HFFc6 (cell line): ENCODE results near the gene SRPX2. TPM values are rescaled to one million over a fixed set of nuclear protein-coding genes. Genes with fewer than 3 reads are reported as not detected.
A peak's percentile ranks its signal among the peaks of the same experiment; 100 is the strongest.

Experiments used
- DNase-seq: peaks from one replicate; pipeline ENCODE4 v3.0.0-alpha.2; 2018
- H3K27ac Mint-ChIP-seq: 2 replicates; pipeline ENCODE4 v1.8.0; 2020; ENCODE audit warnings: mild to moderate bottlenecking, mixed read lengths
- H3K27me3 Mint-ChIP-seq: 2 replicates; pipeline ENCODE4 v1.8.0; 2021; ENCODE audit warnings: mild to moderate bottlenecking, moderate library complexity, mixed read lengths; ENCODE audit not compliant: insufficient read depth
- H3K36me3 Mint-ChIP-seq: 2 replicates; pipeline ENCODE4 v1.8.0; 2021; ENCODE audit warnings: low read depth, mixed read lengths
- H3K4me1 Mint-ChIP-seq: 2 replicates; pipeline ENCODE4 v1.8.0; 2020; ENCODE audit warnings: low read depth, mixed read lengths
- H3K4me3 Mint-ChIP-seq: 2 replicates; pipeline ENCODE4 v1.8.0; 2020; ENCODE audit warnings: mild to moderate bottlenecking, moderate library complexity, mixed read lengths
- H3K9me3 Mint-ChIP-seq: 2 replicates; pipeline ENCODE4 v1.8.0; 2020; ENCODE audit warnings: mild to moderate bottlenecking, mixed read lengths
- long read RNA-seq: library from polyadenylated mRNA; unstranded; transcript quantifications from one replicate; pipeline ENCODE4 v2.0.0, GENCODE V29; 2019
- total RNA-seq, 6 experiments: library from RNA; stranded (reverse); fragmentation: NEBNext Ultra II Directional; extraction: Animal tissue kit (Norgen Biotek cat#: 25700); gene quantifications; 2 replicates in 1 of 6; 3 replicates in 5 of 6; pipeline ENCODE4 v1.2.3, GENCODE V29; 2021
- TF ChIP-seq, protein P1 (sequence below): fragments of 200-600 bp; sonication (generic); IDR thresholded peaks from 2 replicates; pipeline ENCODE4 v1.5.0; 2021; ENCODE audit warnings: antibody characterized with exemption, mild to moderate bottlenecking

SRPX2 gene, protein sequence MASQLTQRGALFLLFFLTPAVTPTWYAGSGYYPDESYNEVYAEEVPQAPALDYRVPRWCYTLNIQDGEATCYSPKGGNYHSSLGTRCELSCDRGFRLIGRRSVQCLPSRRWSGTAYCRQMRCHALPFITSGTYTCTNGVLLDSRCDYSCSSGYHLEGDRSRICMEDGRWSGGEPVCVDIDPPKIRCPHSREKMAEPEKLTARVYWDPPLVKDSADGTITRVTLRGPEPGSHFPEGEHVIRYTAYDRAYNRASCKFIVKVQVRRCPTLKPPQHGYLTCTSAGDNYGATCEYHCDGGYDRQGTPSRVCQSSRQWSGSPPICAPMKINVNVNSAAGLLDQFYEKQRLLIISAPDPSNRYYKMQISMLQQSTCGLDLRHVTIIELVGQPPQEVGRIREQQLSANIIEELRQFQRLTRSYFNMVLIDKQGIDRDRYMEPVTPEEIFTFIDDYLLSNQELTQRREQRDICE
- 10 to 100 TPM; 16.8 to 32.0 (median 23.7) TPM for total RNA-seq
- long read RNA-seq, full-length matches to known transcripts: 21 of 22 reads
- long read RNA-seq, partial matches to known transcripts: 0 of 22 reads
- long read RNA-seq, other reads (novel, unspliced or antisense): 1 of 22 reads

DNA sequence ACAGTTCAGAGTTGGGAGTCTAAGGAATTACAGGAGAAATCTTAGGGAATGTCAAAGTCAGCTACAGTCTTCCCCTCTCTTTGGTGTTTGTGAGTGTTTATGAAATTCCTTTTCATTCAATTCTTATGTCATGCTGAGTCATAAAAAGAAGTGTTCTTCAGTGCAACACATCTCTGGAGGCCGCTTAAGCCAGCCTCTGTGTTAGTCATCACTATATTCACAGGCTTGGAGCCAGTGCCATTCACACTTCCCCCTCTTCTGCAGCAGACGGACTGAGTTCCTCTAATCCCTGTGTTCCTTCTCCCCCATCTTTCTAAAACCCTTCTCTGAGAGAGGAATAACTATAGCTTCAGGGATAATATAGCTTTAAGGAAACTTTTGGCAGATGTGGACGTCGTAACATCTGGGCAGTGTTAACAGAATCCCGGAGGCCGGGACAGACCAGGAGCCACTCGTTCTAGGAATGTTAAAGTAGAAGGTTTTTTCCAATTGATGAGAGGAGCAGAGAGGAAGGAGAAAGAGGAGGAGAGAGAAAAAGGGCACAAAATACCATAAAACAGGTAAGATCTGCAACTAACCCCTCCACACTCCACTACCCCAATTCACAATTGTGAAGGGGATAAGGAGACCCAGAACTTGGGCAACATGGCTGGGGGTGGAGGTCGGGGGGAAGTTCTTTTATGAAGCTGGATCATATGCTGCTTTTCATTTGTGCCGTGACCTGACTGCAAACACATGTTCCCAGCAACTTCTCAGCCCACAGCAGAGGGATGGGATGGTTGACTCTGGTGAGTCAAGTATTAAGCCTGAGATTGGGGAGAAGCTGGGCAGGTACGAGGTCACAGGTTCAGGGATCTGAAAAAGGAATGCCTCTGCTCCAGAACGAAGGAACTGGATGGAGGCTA lies at the start of gene SRPX2:
TSS of gene SRPX2 (plus strand) at position 244 of the 905 bp plus-strand sequence. CDS start 2,124 bp downstream, outside the sequence.
- Mint-ChIP-seq H3K4me1 (peaks cover 70% of the 10 kb centered on the region), H3K9me3 (no peaks in the 10 kb centered on the region), H3K27me3 (peaks cover 1% of the 10 kb centered on the region), H3K4me3 (peak within 1 kb of the TSS; percentile 91), H3K36me3 (no peaks in the 10 kb centered on the region), H3K27ac (peak within 1 kb of the TSS; percentile 91)
- peak; percentile 87 for DNase-seq
- TF ChIP-seq, protein P1, sequence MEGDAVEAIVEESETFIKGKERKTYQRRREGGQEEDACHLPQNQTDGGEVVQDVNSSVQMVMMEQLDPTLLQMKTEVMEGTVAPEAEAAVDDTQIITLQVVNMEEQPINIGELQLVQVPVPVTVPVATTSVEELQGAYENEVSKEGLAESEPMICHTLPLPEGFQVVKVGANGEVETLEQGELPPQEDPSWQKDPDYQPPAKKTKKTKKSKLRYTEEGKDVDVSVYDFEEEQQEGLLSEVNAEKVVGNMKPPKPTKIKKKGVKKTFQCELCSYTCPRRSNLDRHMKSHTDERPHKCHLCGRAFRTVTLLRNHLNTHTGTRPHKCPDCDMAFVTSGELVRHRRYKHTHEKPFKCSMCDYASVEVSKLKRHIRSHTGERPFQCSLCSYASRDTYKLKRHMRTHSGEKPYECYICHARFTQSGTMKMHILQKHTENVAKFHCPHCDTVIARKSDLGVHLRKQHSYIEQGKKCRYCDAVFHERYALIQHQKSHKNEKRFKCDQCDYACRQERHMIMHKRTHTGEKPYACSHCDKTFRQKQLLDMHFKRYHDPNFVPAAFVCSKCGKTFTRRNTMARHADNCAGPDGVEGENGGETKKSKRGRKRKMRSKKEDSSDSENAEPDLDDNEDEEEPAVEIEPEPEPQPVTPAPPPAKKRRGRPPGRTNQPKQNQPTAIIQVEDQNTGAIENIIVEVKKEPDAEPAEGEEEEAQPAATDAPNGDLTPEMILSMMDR: no peak

DNA sequence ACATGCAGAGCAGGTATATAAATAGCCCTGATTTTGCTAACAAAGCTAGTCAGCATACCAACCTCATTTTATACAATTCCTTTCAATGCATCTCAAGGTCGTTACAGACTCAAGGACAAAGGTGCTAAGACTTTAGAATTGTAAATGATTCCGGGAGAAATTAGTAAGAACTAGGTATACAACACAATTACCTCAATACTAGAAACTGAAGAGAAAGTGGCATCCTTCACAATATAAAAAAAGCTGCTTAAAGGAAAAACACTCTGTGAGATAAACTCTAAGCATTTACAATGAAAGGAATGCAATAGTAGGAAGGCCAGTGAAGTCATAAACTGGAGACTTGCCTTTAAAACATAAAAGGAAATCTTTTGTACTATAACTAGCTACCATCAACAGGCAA lies 47.4 kb upstream of the SRPX2 start:
- TF ChIP-seq, protein P1: no peak
- Mint-ChIP-seq H3K4me3 (no peak overlapping the region), H3K27me3 (no peaks in the 10 kb centered on the region; the same call in 1 of the 2 replicates), H3K27ac (no peak overlapping the region), H3K4me1 (no peaks in the 10 kb centered on the region), H3K36me3 (no peaks in the 10 kb centered on the region), H3K9me3 (no peaks in the 10 kb centered on the region)
- no peak for DNase-seq

DNA sequence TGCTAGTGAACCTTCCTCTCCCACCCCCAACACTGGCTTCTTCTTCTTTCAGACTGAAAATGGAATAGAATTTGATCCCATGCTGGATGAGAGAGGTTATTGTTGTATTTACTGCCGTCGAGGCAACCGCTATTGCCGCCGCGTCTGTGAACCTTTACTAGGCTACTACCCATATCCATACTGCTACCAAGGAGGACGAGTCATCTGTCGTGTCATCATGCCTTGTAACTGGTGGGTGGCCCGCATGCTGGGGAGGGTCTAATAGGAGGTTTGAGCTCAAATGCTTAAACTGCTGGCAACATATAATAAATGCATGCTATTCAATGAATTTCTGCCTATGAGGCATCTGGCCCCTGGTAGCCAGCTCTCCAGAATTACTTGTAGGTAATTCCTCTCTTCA lies 44.5 kb upstream of the SRPX2 start:
- no peak overlapping the region for H3K27ac Mint-ChIP-seq
- TF ChIP-seq, protein P1: no peak
- H3K27me3 Mint-ChIP-seq: no peaks in the 10 kb centered on the region; the same call in 1 of the 2 replicates
- H3K9me3 Mint-ChIP-seq: no peaks in the 10 kb centered on the region
- H3K4me1 Mint-ChIP-seq: no peaks in the 10 kb centered on the region
- H3K4me3 Mint-ChIP-seq: no peak overlapping the region
- H3K36me3 Mint-ChIP-seq: no peaks in the 10 kb centered on the region
- DNase-seq: no peak

DNA sequence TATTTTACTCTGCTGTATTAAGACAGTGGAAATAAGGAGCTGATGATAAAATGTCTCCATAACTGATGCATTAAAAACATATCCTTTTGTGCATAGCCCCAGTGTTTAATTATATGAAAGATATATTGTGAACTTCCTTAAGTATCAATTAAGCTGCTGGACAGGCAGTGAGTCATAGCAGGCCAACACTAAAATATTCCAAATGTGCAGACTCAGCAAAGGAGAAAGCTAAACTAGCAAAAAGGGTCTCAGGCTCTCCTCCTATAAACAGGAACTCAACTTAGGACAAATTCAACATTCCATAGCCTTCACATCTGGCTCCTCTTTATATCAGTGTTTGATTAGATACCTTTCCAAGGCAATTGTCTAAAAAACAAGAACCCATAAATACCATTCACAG lies 43.7 kb upstream of the SRPX2 start:
- Mint-ChIP-seq H3K27ac (no peak overlapping the region), H3K36me3 (no peaks in the 10 kb centered on the region), H3K4me1 (no peaks in the 10 kb centered on the region), H3K9me3 (no peaks in the 10 kb centered on the region), H3K27me3 (no peaks in the 10 kb centered on the region; the same call in none of the 2 replicates), H3K4me3 (no peak overlapping the region)
- TF ChIP-seq, protein P1: no peak
- DNase-seq: no peak

DNA sequence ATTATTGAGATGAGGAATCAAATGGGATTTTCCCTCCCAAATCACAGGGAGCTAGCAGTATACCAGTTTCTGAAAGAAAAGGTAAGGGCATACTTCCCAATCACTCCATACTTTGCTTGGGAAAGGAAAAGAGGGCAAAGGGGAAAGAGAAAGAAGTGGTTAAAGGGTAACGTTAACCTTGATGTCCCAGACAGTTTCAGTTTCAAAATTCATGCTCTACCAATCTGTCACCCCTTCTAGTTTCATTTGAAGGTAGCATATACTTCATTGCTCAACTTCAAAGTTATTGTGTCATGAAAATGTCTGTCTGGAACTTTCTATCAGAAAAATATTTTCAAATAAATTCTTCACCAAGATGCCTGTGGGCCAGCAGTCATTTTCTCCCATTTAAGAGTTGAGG lies 43.2 kb upstream of the SRPX2 start:
- no peaks in the 10 kb centered on the region for H3K4me1 Mint-ChIP-seq
- DNase-seq: no peak
- H3K9me3 Mint-ChIP-seq: no peaks in the 10 kb centered on the region
- no peaks in the 10 kb centered on the region; the same call in none of the 2 replicates for H3K27me3 Mint-ChIP-seq
- TF ChIP-seq, protein P1: no peak
- no peaks in the 10 kb centered on the region for H3K36me3 Mint-ChIP-seq
- no peak overlapping the region for H3K27ac Mint-ChIP-seq
- no peak overlapping the region for H3K4me3 Mint-ChIP-seq
